Measurements from ENCODE around the gene EPHA6.
"Not testable (repeated sequence)": the region's sequence is repeated elsewhere in the genome, so short reads cannot be mapped to it uniquely, and the experiment has no call there.

- not testable (repeated sequence) for TF ChIP-seq CTCF (IDR thresholded peaks at IDR 0.05; ENCODE audit: low read length); EZH2 (IDR thresholded peaks at IDR 0.05; ENCODE audit: borderline replicate concordance, low read length)
Measured at GRCh38 chr3:96942131-96942530, 127.7 kb downstream of the EPHA6 start.

All from OCI-LY1 (cell line).